AG09309 (cell line): ENCODE measurements around the gene ARMH2.

Source experiments
- DNase-seq: peaks from one replicate; pipeline ENCODE4 v3.0.0-alpha.2; 2010; ENCODE audit warnings: low read depth
- H3K4me3 ChIP-seq: 2 replicates; pipeline ENCODE4 v1.5.1; 2011; ENCODE audit warnings: mild to moderate bottlenecking, low read depth, low read length, moderate library complexity; ENCODE audit not compliant: control insufficient read depth
- TF ChIP-seq, protein P1 (sequence below): IDR thresholded peaks from 2 replicates; pipeline ENCODE4 v1.5.1; 2011; ENCODE audit warnings: mild to moderate bottlenecking, low read depth, low read length, inconsistent platforms; ENCODE audit not compliant: insufficient read depth, control insufficient read depth; ENCODE audit errors: missing control alignments

ARMH2 gene

DNA sequence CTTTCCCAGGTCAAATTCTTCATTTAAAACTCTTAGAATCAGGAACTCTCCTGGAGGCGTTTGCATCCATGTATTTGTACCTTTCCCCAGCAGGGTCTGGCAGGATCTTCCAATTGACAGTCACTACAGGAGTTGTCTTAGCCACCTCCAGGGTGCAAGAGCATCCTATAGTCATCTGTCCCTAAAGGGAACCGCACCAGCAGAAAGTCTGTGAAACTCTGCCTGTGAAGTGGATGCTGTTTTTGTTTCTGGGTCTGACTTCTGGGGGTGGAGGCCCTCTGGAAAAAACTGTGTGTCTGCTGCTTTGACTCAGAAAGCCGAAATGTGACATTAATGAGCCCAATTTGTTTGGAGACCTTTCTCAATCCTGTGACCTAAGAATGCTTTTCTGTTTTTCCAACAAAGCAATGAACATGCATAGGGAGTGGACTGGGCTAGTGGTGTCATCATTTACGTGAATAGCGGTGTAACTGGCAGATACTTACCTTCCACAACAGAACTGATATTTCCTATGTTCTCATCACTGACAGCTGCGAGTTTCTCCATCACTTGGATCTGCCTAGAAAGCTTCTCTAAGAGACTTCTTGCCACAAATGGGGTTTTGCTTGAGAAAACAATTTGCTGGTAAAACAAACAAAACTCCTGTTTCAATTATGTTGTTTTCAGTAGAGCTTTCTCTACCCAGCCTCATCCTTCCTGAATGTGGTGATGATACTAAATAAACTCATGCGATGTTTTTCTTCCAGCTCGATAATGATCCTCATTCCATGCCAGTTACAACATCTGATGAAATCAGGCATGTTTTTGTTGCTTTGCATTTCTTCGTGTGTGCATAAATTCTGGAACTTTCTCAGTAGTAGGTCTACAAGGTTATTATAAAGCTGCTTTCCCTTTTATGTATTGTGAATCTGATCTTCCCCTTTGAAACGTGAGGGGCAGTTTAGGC, 33.3 kb upstream of the ARMH2 start:
- DNase-seq: peak; percentile 39
- no peak overlapping the region for H3K4me3 ChIP-seq
- TF ChIP-seq, protein P1, sequence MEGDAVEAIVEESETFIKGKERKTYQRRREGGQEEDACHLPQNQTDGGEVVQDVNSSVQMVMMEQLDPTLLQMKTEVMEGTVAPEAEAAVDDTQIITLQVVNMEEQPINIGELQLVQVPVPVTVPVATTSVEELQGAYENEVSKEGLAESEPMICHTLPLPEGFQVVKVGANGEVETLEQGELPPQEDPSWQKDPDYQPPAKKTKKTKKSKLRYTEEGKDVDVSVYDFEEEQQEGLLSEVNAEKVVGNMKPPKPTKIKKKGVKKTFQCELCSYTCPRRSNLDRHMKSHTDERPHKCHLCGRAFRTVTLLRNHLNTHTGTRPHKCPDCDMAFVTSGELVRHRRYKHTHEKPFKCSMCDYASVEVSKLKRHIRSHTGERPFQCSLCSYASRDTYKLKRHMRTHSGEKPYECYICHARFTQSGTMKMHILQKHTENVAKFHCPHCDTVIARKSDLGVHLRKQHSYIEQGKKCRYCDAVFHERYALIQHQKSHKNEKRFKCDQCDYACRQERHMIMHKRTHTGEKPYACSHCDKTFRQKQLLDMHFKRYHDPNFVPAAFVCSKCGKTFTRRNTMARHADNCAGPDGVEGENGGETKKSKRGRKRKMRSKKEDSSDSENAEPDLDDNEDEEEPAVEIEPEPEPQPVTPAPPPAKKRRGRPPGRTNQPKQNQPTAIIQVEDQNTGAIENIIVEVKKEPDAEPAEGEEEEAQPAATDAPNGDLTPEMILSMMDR: no peak

DNA sequence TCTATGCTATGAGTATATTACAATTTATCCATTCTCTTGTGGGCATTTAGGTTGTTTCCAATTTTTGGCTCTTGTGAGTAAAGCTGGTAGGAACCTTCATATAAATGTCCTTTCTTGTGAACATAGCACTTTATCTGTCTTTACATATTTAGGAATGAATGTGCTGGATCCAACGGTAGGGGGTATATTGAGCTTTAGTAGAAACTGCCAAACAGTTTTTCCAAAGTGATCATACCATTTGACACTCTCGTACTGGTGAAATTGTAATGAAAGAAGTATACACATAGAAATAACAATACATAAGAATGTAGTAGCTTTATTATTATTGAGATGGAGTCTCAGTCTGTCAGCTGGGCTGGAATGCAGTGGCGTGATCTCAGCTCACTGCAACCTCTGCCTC, 30.9 kb upstream of the ARMH2 start:
- TF ChIP-seq, protein P1: no peak
- no peak overlapping the region for H3K4me3 ChIP-seq
- no peak for DNase-seq

DNA sequence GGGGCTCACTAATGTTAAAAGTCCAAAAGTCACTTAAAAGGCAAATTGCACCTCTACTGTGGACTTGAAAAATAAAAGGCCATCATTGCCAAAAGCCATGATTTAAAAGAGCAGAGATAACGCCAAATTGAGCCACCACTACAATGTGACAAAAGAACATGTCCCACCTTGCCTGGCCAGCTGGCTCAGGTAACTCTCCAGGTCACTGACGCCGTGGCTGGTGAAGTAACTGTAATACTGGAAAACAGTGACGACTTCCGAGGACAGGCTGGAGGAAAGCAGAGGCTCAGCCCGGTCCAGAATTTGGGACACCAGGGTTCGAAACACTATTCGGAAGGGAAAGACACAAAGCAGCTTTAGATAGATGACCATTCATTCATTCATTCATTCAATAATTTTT, 29.3 kb upstream of the ARMH2 start:
- TF ChIP-seq, protein P1: no peak
- no peak for DNase-seq
- H3K4me3 ChIP-seq: no peak overlapping the region

DNA sequence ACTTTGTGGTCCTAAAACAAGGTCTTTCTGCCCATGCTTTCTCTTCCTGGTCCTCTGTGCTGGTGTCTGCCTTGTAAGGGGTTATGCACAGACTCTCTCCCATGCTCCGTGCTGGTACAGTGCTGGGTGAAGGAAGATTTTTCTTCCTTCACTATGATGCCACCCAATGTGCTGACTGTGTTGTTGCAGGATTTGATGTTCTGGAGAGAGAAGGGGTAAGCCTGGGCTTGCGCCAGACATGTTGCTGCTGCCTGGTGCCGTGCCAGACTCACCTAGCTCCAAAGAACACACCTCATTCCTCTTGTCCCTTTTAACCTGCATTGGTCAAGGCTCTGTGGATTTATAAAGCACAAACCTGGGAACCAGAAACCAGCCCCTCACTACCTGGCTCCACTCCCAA, 28.4 kb upstream of the ARMH2 start:
- H3K4me3 ChIP-seq: no peak overlapping the region
- TF ChIP-seq, protein P1: no peak
- no peak for DNase-seq

DNA sequence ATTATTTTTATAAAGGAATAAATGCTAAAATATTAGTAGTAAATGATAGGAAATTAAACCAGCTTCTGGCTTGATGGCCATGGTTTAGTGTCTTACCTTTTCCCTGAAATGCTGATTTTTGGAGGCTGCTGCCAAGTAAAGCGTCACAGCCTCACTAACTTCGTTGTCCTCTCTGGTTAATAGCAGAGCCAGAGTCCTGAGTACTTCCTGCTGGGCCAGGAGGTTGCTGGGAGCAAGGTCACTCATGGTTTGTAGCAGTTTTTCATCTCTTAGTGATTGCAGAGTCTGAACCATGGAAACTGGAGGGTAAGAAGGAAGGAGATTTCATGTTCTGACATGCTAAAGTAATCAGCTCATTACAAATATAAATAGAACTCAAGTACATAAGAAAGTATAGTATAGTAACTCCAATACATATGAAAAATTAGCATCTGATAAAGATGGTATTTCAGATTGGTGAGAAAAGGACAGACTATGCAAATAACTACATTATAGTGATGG, 26.5 kb upstream of the ARMH2 start:
- H3K4me3 ChIP-seq: no peak overlapping the region
- TF ChIP-seq, protein P1: no peak
- no peak for DNase-seq

DNA sequence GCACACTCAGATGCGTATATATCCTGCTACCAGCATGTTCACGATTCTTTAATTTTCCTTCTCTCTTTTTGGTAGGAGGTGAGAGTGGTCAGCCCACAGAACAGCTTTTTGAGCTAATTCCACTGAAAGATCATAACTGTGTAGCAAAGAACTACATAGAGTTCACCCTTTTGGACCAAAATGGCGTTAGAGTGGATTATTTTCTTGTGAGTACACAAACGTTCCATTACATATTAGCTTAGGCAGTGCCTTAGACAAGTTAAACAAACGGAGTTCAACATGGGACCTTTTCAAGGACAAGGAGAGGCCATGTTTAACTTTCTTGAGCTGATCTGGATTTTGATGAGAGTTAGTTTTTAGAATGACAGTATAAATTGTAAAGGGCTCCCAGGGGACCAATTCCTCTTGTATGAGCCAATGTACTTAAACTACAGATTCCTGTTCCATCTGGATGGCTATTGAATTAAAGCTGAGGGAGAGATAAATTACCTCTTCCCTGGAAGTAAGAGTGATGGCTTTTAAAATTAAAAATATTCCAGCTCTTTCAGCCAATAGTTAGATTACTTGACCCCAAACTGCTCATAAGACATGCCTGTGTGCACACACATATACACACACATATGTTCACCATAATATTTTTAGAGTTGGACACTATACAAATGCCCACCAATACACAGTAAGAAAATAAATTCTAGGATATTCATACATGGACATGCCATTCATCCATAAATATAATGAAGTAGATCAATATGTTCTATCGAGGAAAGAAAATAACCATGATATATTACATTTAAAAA, 25.6 kb upstream of the ARMH2 start:
- DNase-seq: no peak
- TF ChIP-seq, protein P1: no peak
- H3K4me3 ChIP-seq: no peak overlapping the region
